NCI-H82 treated with DMSO at 0.1 percent for 48 hours (cell line): Measurements from ENCODE around the gene BBS12.
"Not testable (repeated sequence)": the region's sequence is repeated elsewhere in the genome, so short reads cannot be mapped to it uniquely, and the experiment has no call there.

Experiments
- DNase-seq: peaks from one replicate; lab custom pipeline; 2025; ENCODE audit not compliant: unreplicated experiment; lab: John Stamatoyannopoulos, UW

Gene BBS12

GRCh38 chr4:122764071-122764820, 31.7 kb downstream of the BBS12 start:
- DNase-seq: no peak

- no peak for DNase-seq
Measured at GRCh38 chr4:122764821-122765215, 32.3 kb downstream of the BBS12 start.

- DNase-seq: no peak
Measured at GRCh38 chr4:122765692-122766352, 33.3 kb downstream of the BBS12 start.

- DNase-seq: no peak
Measured at GRCh38 chr4:122766353-122766705, 33.8 kb downstream of the BBS12 start.

- no peak for DNase-seq
Measured at GRCh38 chr4:122766950-122767349, 34.4 kb downstream of the BBS12 start.

- DNase-seq: no peak
Measured at GRCh38 chr4:122771724-122772123, 39.2 kb downstream of the BBS12 start.

- DNase-seq: no peak
Measured at GRCh38 chr4:122772311-122772710, 39.8 kb downstream of the BBS12 start.

GRCh38 chr4:122772986-122773385, 40.5 kb downstream of the BBS12 start:
- DNase-seq: no peak

- no peak for DNase-seq
Measured at GRCh38 chr4:122775039-122775438, 42.5 kb downstream of the BBS12 start.

- DNase-seq: no peak
Measured at GRCh38 chr4:122775987-122776836, 43.7 kb downstream of the BBS12 start.

- DNase-seq: no peak
Measured at GRCh38 chr4:122776916-122777315, 44.4 kb downstream of the BBS12 start.

- DNase-seq: no peak
Measured at GRCh38 chr4:122777846-122778673, 45.6 kb downstream of the BBS12 start.

GRCh38 chr4:122781486-122781885, 49.0 kb downstream of the BBS12 start:
- no peak for DNase-seq

GRCh38 chr4:122783301-122784215, 51.1 kb downstream of the BBS12 start:
- DNase-seq: no peak

- DNase-seq: no peak
Measured at GRCh38 chr4:122784261-122784660, 51.8 kb downstream of the BBS12 start.

- no peak for DNase-seq
Measured at GRCh38 chr4:122785099-122785498, 52.6 kb downstream of the BBS12 start.

- DNase-seq: not testable (repeated sequence)
Measured at GRCh38 chr4:122786296-122786695, 53.8 kb downstream of the BBS12 start.

GRCh38 chr4:122786920-122787319, 54.4 kb downstream of the BBS12 start:
- DNase-seq: not testable (repeated sequence)

- no peak for DNase-seq
Measured at GRCh38 chr4:122787940-122788339, 55.4 kb downstream of the BBS12 start.

- no peak for DNase-seq
Measured at GRCh38 chr4:122788935-122789334, 56.4 kb downstream of the BBS12 start.
